K562 (cell line): ENCODE measurements around the gene SLC11A1. TPM values are rescaled to one million over a fixed set of nuclear protein-coding genes. Genes with fewer than 3 reads are reported as not detected.

Source experiments
- ATAC-seq: fragments of 200-7000 bp; cut with Tn5 transposase; 3 replicates; pipeline ENCODE4 v1.9.1; 2020; ENCODE audit warnings: moderate library complexity
- BruUV-seq: library from RNA; stranded (reverse); fragments of 400-500 nt; replicated peaks from 2 replicates; lab custom pipeline; 2021; lab: Mats Ljungman, UMichigan
- CTCF ChIA-PET: fragments of 300-600 bp; formaldehyde crosslinking; extraction: SDS; loops from one replicate; lab custom pipeline; 2021; ENCODE audit warnings: low intra/inter-chr PET ratio; lab: Yijun Ruan, JAX
- POLR2A ChIA-PET: fragments of 300-600, 350-650 bp; sonication (Branson Sonifier 250); formaldehyde crosslinking; extraction: SDS; loops from one replicate; lab custom pipeline; 2021; ENCODE audit warnings: antibody characterized with exemption, inconsistent platforms; lab: Yijun Ruan, JAX
- DNase-seq, 4 experiments: peaks; one replicate each; pipeline versions ENCODE4 v3.0.0 to v3.0.0-alpha.2; 2011 to 2018; ENCODE audit warnings: low spot score in 3 of 4, mixed read lengths in 3 of 4; ENCODE audit errors: extremely low read depth in 1 of 4
- FAIRE-seq: peaks from 2 replicates; lab custom pipeline; 2011; peaks lifted over from hg19 to GRCh38; lab: Jason Lieb, UNC
- H2AFZ ChIP-seq: 2 replicates; pipeline ENCODE4 v1.6.0; 2011; ENCODE audit warnings: low read depth, low read length, control low read depth, inconsistent platforms
- H3K27ac ChIP-seq: fragments of 200-600 bp; 3 replicates; pipeline ENCODE4 v1.8.0; 2011; ENCODE audit warnings: low read depth, mild to moderate bottlenecking, control low read depth, inconsistent platforms, low read length, moderate library complexity, mixed read lengths; ENCODE audit errors: extremely low read depth
- H3K27me3 ChIP-seq, 2 experiments: fragments of 300-600 bp in 1 of 2; 2 replicates in 1 of 2; 3 replicates in 1 of 2; pipeline versions ENCODE4 v1.6.0 to v1.8.0; 2011; ENCODE audit warnings: inconsistent platforms in 2 of 2, low read length in 2 of 2, mild to moderate bottlenecking in 1 of 2, mixed read lengths in 1 of 2, moderate library complexity in 1 of 2; ENCODE audit not compliant: control insufficient read depth in 2 of 2, insufficient read depth in 2 of 2
- H3K36me3 ChIP-seq: fragments of 300-600 bp; 3 replicates; pipeline ENCODE4 v1.8.0; 2011; ENCODE audit warnings: mild to moderate bottlenecking, low read length, inconsistent platforms; ENCODE audit not compliant: control insufficient read depth, insufficient read depth
- H3K4me1 ChIP-seq, 2 experiments: fragments of 200-600 bp in 1 of 2; replicated peaks in 1 of 2; 2 replicates in 1 of 2; 3 replicates in 1 of 2; pipeline versions ENCODE4 v1.5.1 to v1.8.0; 2011; ENCODE audit warnings: inconsistent platforms in 2 of 2, low read length in 2 of 2, mild to moderate bottlenecking in 1 of 2, mixed read lengths in 1 of 2, moderate library complexity in 1 of 2; ENCODE audit not compliant: control insufficient read depth in 2 of 2, insufficient read depth in 2 of 2
- H3K4me2 ChIP-seq: 2 replicates; pipeline ENCODE4 v1.6.1; 2011; ENCODE audit warnings: low read length, control low read depth, inconsistent platforms, mixed read lengths; ENCODE audit not compliant: insufficient read depth
- H3K4me3 ChIP-seq: fragments of 200-600 bp; sonication (generic), shearing (Covaris generic); 2 replicates; pipeline ENCODE4 v1.5.1; 2016; ENCODE audit warnings: control low read depth, inconsistent platforms
- H3K79me2 ChIP-seq: fragments of 200-600 bp; 3 replicates; pipeline ENCODE4 v1.8.0; 2011; ENCODE audit warnings: low read length, inconsistent platforms; ENCODE audit not compliant: control insufficient read depth, insufficient read depth
- H3K9ac ChIP-seq, 2 experiments: 2 replicates each; pipeline versions ENCODE4 v1.6.0 to v1.6.1; 2011; ENCODE audit warnings: low read depth in 2 of 2, low read length in 2 of 2, control low read depth in 1 of 2, inconsistent platforms in 1 of 2, mild to moderate bottlenecking in 1 of 2, mixed read lengths in 1 of 2; ENCODE audit not compliant: insufficient read depth in 1 of 2
- H3K9me1 ChIP-seq: one replicate; pipeline ENCODE4 v1.6.0; 2011; ENCODE audit warnings: inconsistent platforms, mild to moderate bottlenecking, low read length, moderate library complexity; ENCODE audit not compliant: control insufficient read depth, insufficient read depth
- H3K9me3 ChIP-seq: replicated peaks from 2 replicates; pipeline ENCODE4 v1.5.1; 2011; ENCODE audit warnings: low read depth, low read length, inconsistent platforms; ENCODE audit not compliant: control insufficient read depth, insufficient read depth
- H4K20me1 ChIP-seq: replicated peaks from 2 replicates; pipeline ENCODE4 v1.6.1; 2011; ENCODE audit warnings: low read length, inconsistent platforms, mixed read lengths; ENCODE audit not compliant: control insufficient read depth, insufficient read depth
- BHLHE40 ChIP-seq: IDR thresholded peaks from 2 replicates; pipeline ENCODE4 v1.6.1; 2011; ENCODE audit warnings: low read length, improper control_type of control experiment
- CSDE1 ChIP-seq, 2 experiments: fragments of 450-650 bp; IDR thresholded peaks; 2 replicates each; pipeline ENCODE4 v1.6.1; 2016; ENCODE audit warnings: mild to moderate bottlenecking in 1 of 2
- FUS ChIP-seq: fragments of 200-400 bp; formaldehyde crosslinking; optimal IDR thresholded peaks from 2 replicates; pipeline ENCODE3; 2017; ENCODE audit warnings: low read depth, low read length
- HCFC1 ChIP-seq: IDR thresholded peaks from 2 replicates; pipeline ENCODE4 v1.6.1; 2012; ENCODE audit warnings: low read depth, low read length, improper control_type of control experiment
- KDM4B ChIP-seq, 2 experiments: fragments of 450-650 bp in 1 of 2; sonication (generic) in 1 of 2; IDR thresholded peaks; 2 replicates each; pipeline ENCODE4 v1.6.1; 2016 to 2017; ENCODE audit warnings: borderline replicate concordance in 2 of 2, antibody characterized with exemption in 1 of 2, low read depth in 1 of 2, mild to moderate bottlenecking in 1 of 2
- MCM7 ChIP-seq, 2 experiments: fragments of 450-650 bp; IDR thresholded peaks; 2 replicates each; pipeline ENCODE4 v1.6.1; 2016 to 2018
- NR2C1 ChIP-seq, 2 experiments: fragments of 450-650 bp; IDR thresholded peaks; 2 replicates each; pipeline ENCODE4 v1.6.1; 2017; ENCODE audit warnings: mild to moderate bottlenecking in 2 of 2, antibody characterized with exemption in 1 of 2, inconsistent platforms in 1 of 2, missing compliant biosample characterization in 1 of 2, missing genetic modification characterization in 1 of 2
- THAP12 ChIP-seq: fragments of 250-450 bp; sonication (Bioruptor Pico); IDR thresholded peaks from 2 replicates; pipeline ENCODE4 v1.9.0; 2021; ENCODE audit warnings: mild to moderate bottlenecking, inconsistent platforms
- ZBTB12 ChIP-seq: fragments of 250-450 bp; sonication (Bioruptor Pico); IDR thresholded peaks from 2 replicates; pipeline ENCODE4 v1.4.0; 2020
- ZNF134 ChIP-seq: fragments of 250-450 bp; sonication (Bioruptor Pico); conservative IDR thresholded peaks from 2 replicates; pipeline ENCODE4 v1.4.0; 2020
- ZNF609 ChIP-seq: sonication (generic); formaldehyde crosslinking; IDR thresholded peaks from 2 replicates; pipeline ENCODE4 v1.8.1; 2023; ENCODE audit warnings: missing genetic modification reagents, mild to moderate bottlenecking, borderline replicate concordance
- ZNF764 ChIP-seq: fragments of 250-450 bp; sonication (Bioruptor Pico); IDR thresholded peaks from 2 replicates; pipeline ENCODE4 v1.4.0; 2020; ENCODE audit warnings: low read depth, mild to moderate bottlenecking, moderate library complexity
- ZNF79 ChIP-seq: fragments of 250-450 bp; sonication (Bioruptor Pico); IDR thresholded peaks from 2 replicates; pipeline ENCODE4 v1.4.0; 2020; ENCODE audit warnings: low read depth, mild to moderate bottlenecking, moderate library complexity
- ZNF830 ChIP-seq: fragments of 250-450 bp; sonication (Bioruptor Pico); IDR thresholded peaks from 2 replicates; pipeline ENCODE4 v1.5.0; 2021; ENCODE audit warnings: mild to moderate bottlenecking
- WGBS: fragments of 100-300 bp; shearing (Covaris generic); methylation state at CpG from one replicate; pipeline ENCODE4 v1.1.6; 2016; ENCODE audit warnings: low coverage, mixed read lengths; ENCODE audit not compliant: insufficient coverage; ENCODE audit errors: missing lambda C conversion rate; 5-methylcytosine and 5-hydroxymethylcytosine counted together
- in situ Hi-C: fragments of 300-500 bp; cut with MboI; formaldehyde crosslinking; loops from 4 replicates; pipeline ENCODE4 v1.15.0; 2018; ENCODE audit warnings: inconsistent platforms, mixed read lengths
- intact Hi-C: fragments of 100-400 bp; cut with micrococcal nuclease; formaldehyde crosslinking; loops from 2 replicates; pipeline ENCODE4 v1.14.2; 2022
- polyA plus RNA-seq, 8 experiments: library from polyadenylated mRNA; depleted of rRNA in 4 of 8; stranded (reverse) in 5 of 8; unstranded in 3 of 8; fragments of >200 nt; fragmentation: Nextera tagmentation in 2 of 8; fragmentation: Illumina TruSeq in 1 of 8; extraction: Ambion mirVana in 2 of 8; extraction: Trizol in 1 of 8; gene quantifications; 2 replicates each; pipeline versions ENCODE4 v1.2.1 to v1.2.3, GENCODE V29; 2011 to 2014; ENCODE audit warnings: inconsistent platforms in 1 of 8, missing spikeins in 1 of 8
- total RNA-seq, 7 experiments: library from RNA; depleted of rRNA in 6 of 7; stranded (reverse); fragments of >200 nt in 6 of 7; fragmentation: Illumina TruSeq in 2 of 7; extraction: Trizol in 2 of 7; gene quantifications; 2 replicates each; pipeline versions ENCODE4 v1.2.1 to v1.2.3, GENCODE V29; 2011 to 2021; ENCODE audit warnings: low replicate concordance in 1 of 7

Gene SLC11A1
- total and polyA plus RNA-seq, 9 of the 15 experiments (the other 6 are each of a cell fraction or from before 2014, with no cell fraction given): 0.35 to 1.6 (median 0.65) TPM

GRCh38 chr2:218347172-218347571, 34.9 kb upstream of the SLC11A1 start:
- no peak for FAIRE-seq

More at GRCh38 chr2:218347172-218347571, 34.9 kb upstream of the SLC11A1 start:
- no peak overlapping the region for H3K27ac ChIP-seq
- 89% methylated on average over 5 of the region's 5 CpGs for WGBS
- H3K27me3 ChIP-seq: no peaks in the 10 kb centered on the region
- no peaks in the 10 kb centered on the region for H3K9me1 ChIP-seq
- H4K20me1 ChIP-seq: no peaks in the 10 kb centered on the region
- no peaks in the 10 kb centered on the region for H3K9me3 ChIP-seq
- no TSS peak for BruUV-seq
- no peak for DNase-seq
- no peak for ATAC-seq
- H3K4me1 ChIP-seq: peaks cover 0 to 3% of the 10 kb centered on the region in 2 experiments; a peak in 3 of 5 replicates
- ChIA-PET CTCF (no interaction called here), POLR2A (interaction anchor here (0.7 kb wide), 1 partner anchor 11 kb away, joined by 4 read pairs; no protein-coding TSS in a partner anchor)
- H3K9ac ChIP-seq: no peak overlapping the region
- in situ Hi-C loops: no loop called here
- TF ChIP-seq ZNF830 (CRISPR knock-in tag): no peak
- no peak for TF ChIP-seq THAP12 (CRISPR knock-in tag)
- TF ChIP-seq BHLHE40: no peak
- no peak for TF ChIP-seq ZBTB12 (CRISPR knock-in tag)
- TF ChIP-seq ZNF609 (CRISPR knock-in tag): no peak
- TF ChIP-seq FUS: no peak
- TF ChIP-seq ZNF79 (CRISPR knock-in tag): no peak
- TF ChIP-seq CSDE1 (IDR thresholded peaks at IDR 0.05): no peak
- TF ChIP-seq HCFC1: no peak
- TF ChIP-seq NR2C1 (IDR thresholded peaks at IDR 0.05): no peak
- no peak for TF ChIP-seq NR2C1 (tag; IDR thresholded peaks at IDR 0.05)
- no peak for TF ChIP-seq ZNF764 (CRISPR knock-in tag)
- TF ChIP-seq MCM7 (IDR thresholded peaks at IDR 0.05): no peak
- no peak for TF ChIP-seq KDM4B (IDR thresholded peaks at IDR 0.05; ENCODE audit: borderline replicate concordance in 2 of 2, low read depth in 1 of 2)
- no peak for TF ChIP-seq ZNF134 (CRISPR knock-in tag)
- no peak overlapping the region for H3K4me2 ChIP-seq
- H3K79me2 ChIP-seq: no peaks in the 10 kb centered on the region
- H3K4me3 ChIP-seq: no peak overlapping the region
- H2AFZ ChIP-seq: no peak overlapping the region
- intact Hi-C loops: no loop called here
- peaks cover 14% of the 10 kb centered on the region; the same call in 1 of the 3 replicates for H3K36me3 ChIP-seq
